HUES6 (cell line): Measurements from ENCODE around the gene SLC2A9.
"Not testable (repeated sequence)": the region's sequence is repeated elsewhere in the genome, so short reads cannot be mapped to it uniquely, and the experiment has no call there.

ENCODE experiments used
- H3K27ac ChIP-seq: 2 replicates; pipeline ENCODE4 v1.7.0; 2013; ENCODE audit warnings: low read depth, mild to moderate bottlenecking, low read length, inconsistent platforms
- H3K27me3 ChIP-seq: 2 replicates; pipeline ENCODE4 v1.6.1; 2013; ENCODE audit warnings: low read length; ENCODE audit not compliant: control insufficient read depth, insufficient read depth
- H3K36me3 ChIP-seq: 2 replicates; pipeline ENCODE4 v1.6.1; 2013; ENCODE audit warnings: low read length; ENCODE audit not compliant: control insufficient read depth, insufficient read depth
- H3K4me1 ChIP-seq: 2 replicates; pipeline ENCODE4 v1.6.1; 2013; ENCODE audit warnings: low read length; ENCODE audit not compliant: control insufficient read depth, insufficient read depth
- H3K4me3 ChIP-seq: 2 replicates; pipeline ENCODE4 v1.5.1; 2013; ENCODE audit warnings: low read depth, low read length
- H3K9ac ChIP-seq: one replicate; pipeline ENCODE4 v1.6.1; 2013; ENCODE audit warnings: mild to moderate bottlenecking, low read length
- H3K9me3 ChIP-seq: 2 replicates; pipeline ENCODE4 v1.6.1; 2013; ENCODE audit warnings: low read depth, low read length; ENCODE audit not compliant: control insufficient read depth, insufficient read depth

The SLC2A9 gene

DNA sequence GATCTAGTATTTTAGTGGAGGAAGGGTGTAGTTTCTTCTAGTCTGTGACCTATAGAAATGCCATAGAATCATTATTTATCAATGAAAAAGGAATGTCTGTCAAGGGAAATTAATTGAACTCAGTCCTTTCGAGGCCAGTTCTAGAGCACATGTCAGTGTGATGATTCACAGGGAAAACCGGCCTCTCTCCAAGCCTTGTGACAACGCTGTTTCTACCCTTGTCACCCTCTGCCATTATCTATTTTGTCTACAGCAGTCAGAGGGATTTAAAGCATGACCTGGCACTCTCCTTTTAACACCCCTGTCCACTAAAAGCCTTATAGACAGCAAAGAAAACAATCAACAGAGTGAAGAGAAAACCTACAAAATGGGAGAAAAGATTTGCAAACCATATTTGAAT is 120.0 kb downstream of the SLC2A9 start:
- Histone ChIP-seq H3K4me3 (no peak overlapping the region), H3K9ac (no peak overlapping the region), H3K9me3 (no peaks in the 10 kb centered on the region), H3K4me1 (peaks cover 5% of the 10 kb centered on the region; the same call in 1 of the 2 replicates), H3K27me3 (no peaks in the 10 kb centered on the region; the same call in 1 of the 2 replicates), H3K27ac (no peak overlapping the region), H3K36me3 (no peaks in the 10 kb centered on the region)

DNA sequence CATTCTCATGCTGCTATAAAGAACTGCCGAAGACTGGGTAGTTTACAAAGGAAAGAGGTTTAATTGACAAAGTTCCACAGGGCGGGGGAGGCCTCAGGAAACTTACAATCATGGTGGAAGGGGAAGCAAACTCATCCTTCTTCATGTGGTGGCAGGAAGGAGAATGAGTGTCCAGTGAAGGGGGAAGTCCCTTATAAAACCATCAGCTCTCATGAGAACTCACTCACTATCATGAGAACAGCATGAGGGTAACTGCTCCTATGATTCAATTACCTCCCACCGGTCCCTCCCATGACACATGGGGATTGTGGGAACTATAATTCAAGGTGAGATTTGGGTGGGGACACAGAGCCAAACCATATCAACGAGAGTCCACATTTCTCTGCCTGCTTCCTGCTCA is 120.7 kb downstream of the SLC2A9 start:
- not testable (repeated sequence) for H3K27ac ChIP-seq, H3K4me3 ChIP-seq, H3K4me1 ChIP-seq, H3K9ac ChIP-seq, H3K9me3 ChIP-seq, H3K27me3 ChIP-seq, H3K36me3 ChIP-seq

DNA sequence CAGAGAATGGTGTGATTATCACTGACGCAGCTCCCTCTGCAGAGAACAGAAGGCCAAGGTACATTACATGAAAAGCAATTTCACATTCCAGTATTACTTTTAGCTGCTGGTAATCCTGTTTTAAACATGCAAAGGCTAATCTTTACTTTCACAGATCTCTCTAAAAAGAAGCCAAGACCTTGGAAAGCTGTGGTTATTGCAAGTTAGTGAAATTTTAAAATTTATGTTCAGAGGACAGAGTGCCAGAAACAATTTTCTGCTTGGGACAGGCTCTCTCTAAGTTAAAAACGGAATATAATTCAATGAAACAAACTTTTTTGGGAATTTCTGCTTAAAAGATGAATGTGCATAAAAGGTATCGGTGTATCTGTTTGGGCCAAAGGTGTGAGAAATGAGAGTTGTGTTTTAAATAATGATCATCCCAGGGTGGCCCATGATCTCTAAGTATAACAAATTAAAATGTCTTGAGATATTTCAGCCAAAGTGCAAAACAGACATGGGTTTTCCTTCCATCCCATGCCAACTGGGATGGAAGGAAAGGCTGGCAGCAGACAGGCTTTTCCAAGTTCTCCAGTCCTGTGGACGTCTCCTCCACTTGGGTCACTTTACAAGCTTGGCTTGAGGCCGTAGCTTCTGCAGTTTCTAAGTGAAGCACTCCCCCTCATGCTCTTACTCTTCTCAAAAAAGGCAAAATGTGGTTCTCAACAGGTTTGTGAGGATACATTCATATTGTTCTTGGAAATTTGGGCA is 121.8 kb downstream of the SLC2A9 start:
- H3K4me1 ChIP-seq = peaks cover 5% of the 10 kb centered on the region; the same call in 1 of the 2 replicates
- no peak overlapping the region for H3K27ac ChIP-seq
- H3K9ac ChIP-seq = no peak overlapping the region
- H3K4me3 ChIP-seq = no peak overlapping the region
- no peaks in the 10 kb centered on the region for H3K36me3 ChIP-seq
- no peaks in the 10 kb centered on the region for H3K9me3 ChIP-seq
- H3K27me3 ChIP-seq = no peaks in the 10 kb centered on the region

DNA sequence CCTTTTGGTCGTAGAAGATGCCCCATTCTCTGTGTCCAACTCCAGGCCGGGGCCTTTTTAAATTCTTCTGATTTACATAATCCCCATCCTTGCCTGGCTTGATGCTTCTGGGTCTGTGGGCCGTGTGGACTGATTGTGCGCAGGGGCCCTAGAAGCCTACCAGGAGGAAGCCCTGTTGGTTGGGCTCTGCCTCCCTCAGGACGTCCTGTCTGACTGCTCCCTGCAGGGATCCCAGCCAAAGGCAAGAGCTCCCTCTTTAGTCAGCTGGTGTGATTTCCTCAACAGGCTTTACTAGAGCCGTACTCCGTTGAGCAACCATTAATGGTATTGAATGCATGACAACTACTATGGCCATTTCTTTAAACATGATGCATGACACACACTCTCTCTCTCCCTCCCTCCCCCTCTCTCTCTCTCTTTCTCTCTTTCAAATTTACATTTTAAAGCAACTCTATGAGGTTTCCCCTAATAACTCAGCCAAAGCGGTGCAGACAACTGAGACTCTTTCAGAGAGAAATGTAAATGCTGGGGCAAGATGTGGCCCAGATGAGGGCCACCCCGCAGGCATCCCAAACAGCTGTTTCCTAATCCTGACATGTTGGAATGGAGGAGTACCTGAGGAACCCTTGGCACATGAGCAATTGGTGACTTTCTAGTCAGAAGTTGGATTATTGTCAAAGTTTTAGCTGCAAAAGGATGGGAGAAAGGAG is 122.5 kb downstream of the SLC2A9 start:
- H3K27ac ChIP-seq = no peak overlapping the region
- H3K27me3 ChIP-seq = no peaks in the 10 kb centered on the region
- no peaks in the 10 kb centered on the region for H3K36me3 ChIP-seq
- H3K4me1 ChIP-seq = peaks cover 5% of the 10 kb centered on the region; the same call in 1 of the 2 replicates
- no peak overlapping the region for H3K4me3 ChIP-seq
- H3K9ac ChIP-seq = no peak overlapping the region
- no peaks in the 10 kb centered on the region for H3K9me3 ChIP-seq

DNA sequence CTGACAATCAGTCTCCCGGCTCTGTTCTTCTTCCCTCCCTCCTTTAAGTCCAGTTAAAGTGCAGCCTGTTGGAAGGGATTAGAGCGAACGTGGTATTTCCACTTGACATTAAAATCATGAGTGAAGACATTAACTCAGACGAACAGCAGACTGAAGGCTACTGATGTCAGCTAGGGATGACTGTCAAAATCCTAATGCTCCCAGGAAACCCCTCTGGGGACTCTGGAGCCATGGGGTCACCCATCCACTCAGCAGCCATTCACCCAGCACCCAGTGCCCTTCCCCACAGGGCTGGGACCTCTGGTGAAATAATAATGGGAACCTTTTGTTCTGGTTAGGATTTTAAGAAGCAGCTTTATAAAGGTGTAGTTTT is 126.0 kb downstream of the SLC2A9 start:
- Histone ChIP-seq H3K4me1 (peaks cover 5% of the 10 kb centered on the region; the same call in 1 of the 2 replicates), H3K4me3 (no peak overlapping the region), H3K36me3 (no peaks in the 10 kb centered on the region), H3K27me3 (peaks cover 11% of the 10 kb centered on the region; the same call in 1 of the 2 replicates), H3K9ac (no peak overlapping the region), H3K9me3 (no peaks in the 10 kb centered on the region), H3K27ac (no peak overlapping the region)

DNA sequence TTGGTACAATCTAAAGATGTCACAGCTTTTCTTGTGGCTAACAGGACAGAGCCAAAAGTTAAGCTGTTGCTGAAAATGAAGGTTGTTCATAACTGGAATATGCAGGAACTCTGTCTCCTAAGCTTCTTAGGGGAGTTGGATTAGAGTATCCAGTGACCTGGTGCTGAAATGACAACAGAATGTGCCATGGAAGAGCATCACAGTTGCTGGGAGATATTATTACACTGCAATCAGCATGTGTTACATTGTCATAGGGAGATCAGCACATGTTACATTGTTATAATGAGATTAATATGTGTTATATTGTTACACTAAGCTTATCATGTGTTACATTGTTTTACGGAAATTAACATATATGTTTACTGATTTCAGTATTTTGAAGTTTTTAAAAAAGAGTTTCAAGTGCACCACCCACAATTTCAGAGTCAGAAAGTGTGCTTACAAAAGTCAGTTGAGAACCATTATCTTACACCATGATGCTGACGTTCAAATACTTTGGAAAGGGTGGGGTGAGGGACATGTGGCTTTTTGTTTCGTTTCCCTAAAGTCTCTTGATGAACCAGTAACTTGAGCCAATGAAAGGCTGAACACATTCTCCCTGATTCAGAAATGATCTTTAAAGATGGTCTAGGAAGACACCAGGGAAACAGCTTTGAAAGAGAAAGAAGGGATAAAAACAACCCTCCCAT is 126.5 kb downstream of the SLC2A9 start:
- Histone ChIP-seq H3K9me3 (no peaks in the 10 kb centered on the region), H3K27ac (no peak overlapping the region), H3K36me3 (no peaks in the 10 kb centered on the region), H3K9ac (no peak overlapping the region), H3K4me1 (peaks cover 5% of the 10 kb centered on the region; the same call in 1 of the 2 replicates), H3K27me3 (peaks cover 11% of the 10 kb centered on the region; the same call in 1 of the 2 replicates), H3K4me3 (no peak overlapping the region)

DNA sequence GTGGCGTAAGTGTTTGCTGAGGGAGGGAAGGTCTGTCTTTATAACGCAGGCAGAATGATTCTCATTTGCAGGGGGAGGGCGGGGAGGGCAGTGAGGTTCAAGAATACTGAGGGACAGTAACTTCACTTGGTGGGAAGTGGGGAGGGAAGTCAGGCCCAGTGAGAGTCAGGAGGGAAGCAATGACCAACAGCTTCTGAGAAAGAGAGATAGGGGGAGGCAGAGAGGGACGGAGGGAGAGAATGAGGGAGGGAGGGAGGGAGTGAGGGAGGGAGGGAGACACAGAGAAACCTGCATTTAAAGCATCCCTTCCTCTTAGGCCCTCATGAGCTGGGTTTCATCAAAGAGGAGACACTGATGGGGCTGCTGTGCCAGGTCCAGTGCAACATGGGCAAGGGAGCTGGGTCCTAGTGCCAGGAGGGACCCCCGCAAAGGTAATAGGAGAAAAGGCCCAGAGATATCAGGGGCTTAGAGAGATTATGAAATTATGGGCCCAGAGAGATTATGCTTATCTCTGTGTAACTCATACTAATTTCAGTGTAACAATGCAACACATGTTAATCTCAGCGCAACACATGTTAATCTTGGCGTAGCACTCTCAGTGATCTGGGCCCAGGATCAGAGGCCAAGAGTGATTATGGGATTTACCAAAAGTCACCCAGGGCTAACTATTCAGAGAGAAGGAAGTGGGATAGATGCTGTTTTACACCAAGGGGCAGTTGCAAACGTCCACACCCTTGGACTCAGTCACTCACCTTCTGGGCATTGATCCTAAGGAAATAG is 127.8 kb downstream of the SLC2A9 start:
- H3K4me1 ChIP-seq = no peaks in the 10 kb centered on the region
- no peak overlapping the region for H3K27ac ChIP-seq
- H3K9me3 ChIP-seq = no peaks in the 10 kb centered on the region
- H3K4me3 ChIP-seq = no peak overlapping the region
- peaks cover 15% of the 10 kb centered on the region; the same call in 1 of the 2 replicates for H3K27me3 ChIP-seq
- H3K9ac ChIP-seq = no peak overlapping the region
- no peaks in the 10 kb centered on the region for H3K36me3 ChIP-seq

DNA sequence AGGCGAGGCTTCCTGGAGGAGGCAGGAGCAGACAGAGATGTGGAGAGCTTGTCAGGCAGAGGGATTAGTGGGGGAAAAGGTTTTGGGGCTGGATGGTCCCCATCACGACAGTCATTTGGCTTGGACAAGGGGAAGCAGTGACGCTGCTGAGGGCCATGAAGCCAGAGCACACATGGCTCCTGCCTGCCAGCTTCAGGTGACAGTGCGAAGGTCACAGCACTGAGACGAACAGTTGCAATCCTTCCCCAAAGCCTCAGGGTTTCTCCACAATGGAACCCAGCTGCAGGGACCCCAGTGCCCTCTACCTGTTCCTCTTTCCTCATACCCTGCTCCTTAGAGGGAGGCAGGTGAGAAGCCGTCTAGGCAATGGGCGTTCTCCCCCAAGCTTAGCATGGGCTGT is 129.6 kb downstream of the SLC2A9 start:
- no peak overlapping the region for H3K27ac ChIP-seq
- no peak overlapping the region for H3K4me3 ChIP-seq
- H3K27me3 ChIP-seq = peaks cover 15% of the 10 kb centered on the region
- H3K9me3 ChIP-seq = no peaks in the 10 kb centered on the region
- no peaks in the 10 kb centered on the region for H3K36me3 ChIP-seq
- H3K9ac ChIP-seq = no peak overlapping the region
- H3K4me1 ChIP-seq = no peaks in the 10 kb centered on the region

DNA sequence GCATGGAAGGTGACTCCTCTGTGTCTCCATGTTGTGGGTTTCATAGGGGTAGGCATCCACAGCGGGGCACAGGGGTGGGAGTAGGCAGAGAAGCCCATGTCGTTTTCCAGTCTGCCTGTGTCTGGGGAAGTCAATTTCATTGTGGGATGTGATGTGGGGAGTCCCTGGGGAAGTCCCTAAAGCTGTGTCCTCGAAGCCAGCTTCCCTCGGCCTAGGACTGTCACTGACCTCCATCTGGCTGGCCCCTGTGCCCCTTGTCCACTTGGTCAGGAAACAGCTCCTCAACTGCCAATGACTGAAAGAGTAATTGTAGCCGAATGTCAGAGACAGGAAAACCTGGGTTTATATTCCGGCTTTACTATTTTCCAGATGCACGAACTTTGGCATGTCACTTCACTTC is 130.2 kb downstream of the SLC2A9 start:
- peaks cover 15% of the 10 kb centered on the region for H3K27me3 ChIP-seq
- no peaks in the 10 kb centered on the region for H3K4me1 ChIP-seq
- H3K9me3 ChIP-seq = no peaks in the 10 kb centered on the region
- H3K27ac ChIP-seq = no peak overlapping the region
- no peaks in the 10 kb centered on the region for H3K36me3 ChIP-seq
- no peak overlapping the region for H3K9ac ChIP-seq
- no peak overlapping the region for H3K4me3 ChIP-seq

DNA sequence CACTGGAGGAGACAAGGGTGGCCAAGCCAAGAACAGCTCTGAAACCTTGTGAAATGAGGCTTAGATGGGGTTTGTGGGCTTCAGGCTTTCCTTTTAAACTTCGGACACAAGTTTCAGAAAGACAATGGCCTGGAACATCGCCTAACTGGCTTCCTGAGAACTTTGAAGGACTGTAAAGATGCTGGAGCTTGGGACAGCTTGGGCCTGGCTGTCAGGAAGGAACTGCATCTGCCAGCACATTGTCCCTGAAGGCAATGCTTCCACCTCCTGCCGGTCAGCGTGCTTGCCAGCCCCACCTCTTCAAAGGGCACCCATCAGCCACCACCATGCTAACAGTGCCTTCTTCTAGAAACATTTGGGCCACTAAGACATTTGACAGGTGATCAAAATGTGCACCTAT is 132.0 kb downstream of the SLC2A9 start:
- Histone ChIP-seq H3K36me3 (no peaks in the 10 kb centered on the region), H3K27ac (no peak overlapping the region), H3K4me3 (no peak overlapping the region), H3K27me3 (peaks cover 15% of the 10 kb centered on the region), H3K9me3 (no peaks in the 10 kb centered on the region), H3K9ac (no peak overlapping the region), H3K4me1 (no peaks in the 10 kb centered on the region)
